ENCODE measurements around the gene UVSSA. TPM values are rescaled to one million over a fixed set of nuclear protein-coding genes. Genes with fewer than 3 reads are reported as not detected.
"Not testable (repeated sequence)": the region's sequence is repeated elsewhere in the genome, so short reads cannot be mapped to it uniquely, and the experiment has no call there.

UVSSA gene
- polyA plus RNA-seq, 12 donors = 4.9 to 21.4 (median 9.3) TPM; not detected in 1

DNA sequence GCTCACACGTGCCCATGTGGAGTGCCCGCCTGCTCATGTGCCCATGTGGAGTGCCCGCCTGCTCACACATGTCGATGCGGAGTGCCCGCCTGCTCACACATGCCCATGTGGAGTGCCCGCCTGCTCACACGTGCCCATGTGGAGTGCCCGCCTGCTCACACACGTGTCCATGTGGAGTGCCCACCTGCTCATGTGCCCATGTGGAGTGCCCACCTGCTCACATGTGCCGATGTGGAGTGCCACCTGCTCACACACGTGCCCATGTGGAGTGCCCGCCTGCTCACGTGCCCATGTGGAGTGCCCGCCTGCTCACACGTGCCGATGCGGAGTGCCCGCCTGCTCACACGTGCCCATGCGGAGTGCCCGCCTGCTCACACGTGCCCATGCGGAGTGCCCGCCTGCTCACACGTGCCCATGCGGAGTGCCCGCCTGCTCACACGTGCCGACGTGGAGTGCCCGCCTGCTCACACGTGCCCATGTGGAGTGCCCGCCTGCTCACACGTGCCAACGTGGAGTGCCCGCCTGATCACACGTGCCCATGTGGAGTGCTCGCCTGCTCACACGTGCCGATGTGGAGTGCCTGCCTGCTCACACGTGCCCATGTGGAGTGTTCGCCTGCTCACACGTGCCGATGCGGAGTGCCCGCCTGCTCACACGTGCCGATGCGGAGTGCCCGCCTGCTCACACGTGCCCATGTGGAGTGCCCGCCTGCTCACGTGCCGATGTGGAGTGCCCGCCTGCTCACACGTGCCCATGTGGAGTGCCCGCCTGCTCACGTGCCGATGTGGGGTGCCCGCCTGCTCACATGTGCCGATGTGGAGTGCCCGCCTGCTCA lies 47.8 kb downstream of the UVSSA start:
- DNase-seq = not testable (repeated sequence)

DNA sequence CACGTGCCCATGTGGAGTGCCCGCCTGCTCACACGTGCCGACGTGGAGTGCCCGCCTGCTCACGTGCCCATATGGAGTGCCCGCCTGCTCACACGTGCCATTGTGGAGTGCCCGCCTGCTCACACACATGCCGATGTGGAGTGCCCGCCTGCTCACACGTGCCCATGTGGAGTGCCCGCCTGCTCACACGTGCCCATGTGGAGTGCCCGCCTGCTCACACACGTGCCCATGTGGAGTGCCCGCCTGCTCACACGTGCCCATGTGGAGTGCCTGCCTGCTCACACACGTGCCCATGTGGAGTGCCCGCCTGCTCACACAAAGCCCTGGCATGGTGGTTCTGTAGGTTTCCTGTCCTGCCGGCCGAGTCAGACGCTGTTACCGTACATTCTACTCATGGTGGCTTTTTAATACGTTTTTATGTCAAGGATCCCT lies 48.4 kb downstream of the UVSSA start:
- DNase-seq = not testable (repeated sequence)

DNA sequence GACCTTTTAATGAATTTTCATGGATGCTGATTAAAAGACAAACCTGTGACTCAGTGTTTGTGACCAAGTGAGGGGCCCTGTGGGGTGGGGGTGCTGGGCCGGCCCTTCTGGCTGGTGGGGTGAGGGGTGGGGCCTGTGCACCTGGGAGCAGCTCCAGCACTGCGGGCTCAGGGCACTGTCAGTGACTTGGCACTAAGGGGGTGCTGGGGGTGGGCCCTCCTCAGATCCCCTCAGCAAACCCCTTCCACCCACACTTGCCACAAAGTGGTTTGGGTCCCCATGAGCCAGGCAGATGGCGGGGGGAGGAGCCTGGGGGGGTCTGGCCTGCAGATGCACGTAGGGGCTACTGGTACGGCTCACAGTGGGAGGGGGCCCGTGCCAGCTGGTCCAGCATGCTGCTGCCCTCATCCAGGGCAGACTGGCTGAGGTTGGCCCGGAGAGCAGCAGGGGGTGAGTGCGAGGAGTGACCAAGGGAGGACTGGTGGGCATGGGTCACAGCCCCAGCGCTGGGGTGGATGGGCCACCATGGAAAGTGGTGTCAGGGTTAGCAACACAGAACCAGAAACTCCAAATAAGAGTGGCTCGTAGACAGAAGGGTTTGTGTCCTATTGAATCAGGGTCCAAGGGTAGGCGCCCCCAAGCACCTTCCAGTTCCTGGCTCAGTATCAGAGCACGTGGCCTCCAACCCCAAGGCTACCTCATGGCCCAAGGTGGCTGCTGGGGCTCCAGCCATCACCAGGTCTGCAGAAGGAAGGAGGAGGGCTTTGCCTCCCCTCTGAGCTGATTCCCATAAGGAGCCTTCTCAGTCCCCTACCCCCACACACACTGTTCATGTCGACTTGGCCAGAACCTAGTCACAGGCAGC lies 49.2 kb downstream of the UVSSA start:
- no peak for DNase-seq

DNA sequence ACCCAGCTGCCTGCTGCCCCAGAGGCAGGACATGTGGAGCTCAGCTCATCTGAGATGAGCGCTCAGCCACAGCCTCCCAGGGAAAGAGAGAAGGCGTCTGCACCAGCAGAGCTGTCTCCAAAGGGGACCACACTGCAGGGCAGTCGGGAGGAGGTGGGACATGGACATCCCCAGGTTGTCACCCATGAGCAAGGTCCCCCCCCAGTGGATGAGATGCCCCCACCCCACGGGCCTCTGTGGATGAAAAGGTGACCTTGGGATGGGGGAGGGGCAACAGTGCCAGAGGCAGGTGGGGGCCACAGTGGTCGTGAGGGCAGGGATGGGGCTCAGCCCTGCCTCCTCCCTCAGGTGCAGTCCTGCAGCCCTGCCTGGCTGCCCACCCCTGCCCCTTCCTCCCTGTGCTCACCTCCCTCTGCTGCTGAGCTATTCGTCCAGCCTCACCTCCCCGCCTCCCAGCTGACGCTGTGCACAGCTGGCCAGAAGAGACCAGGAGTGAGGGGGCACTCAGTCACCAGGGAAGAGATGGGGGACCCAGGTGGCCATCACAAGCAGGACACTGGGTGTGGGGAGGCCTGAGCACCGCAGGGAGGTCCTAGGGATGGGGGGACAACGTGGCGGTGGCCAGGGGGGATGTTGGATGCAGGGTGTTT lies 49.9 kb downstream of the UVSSA start:
- no peak for DNase-seq

DNA sequence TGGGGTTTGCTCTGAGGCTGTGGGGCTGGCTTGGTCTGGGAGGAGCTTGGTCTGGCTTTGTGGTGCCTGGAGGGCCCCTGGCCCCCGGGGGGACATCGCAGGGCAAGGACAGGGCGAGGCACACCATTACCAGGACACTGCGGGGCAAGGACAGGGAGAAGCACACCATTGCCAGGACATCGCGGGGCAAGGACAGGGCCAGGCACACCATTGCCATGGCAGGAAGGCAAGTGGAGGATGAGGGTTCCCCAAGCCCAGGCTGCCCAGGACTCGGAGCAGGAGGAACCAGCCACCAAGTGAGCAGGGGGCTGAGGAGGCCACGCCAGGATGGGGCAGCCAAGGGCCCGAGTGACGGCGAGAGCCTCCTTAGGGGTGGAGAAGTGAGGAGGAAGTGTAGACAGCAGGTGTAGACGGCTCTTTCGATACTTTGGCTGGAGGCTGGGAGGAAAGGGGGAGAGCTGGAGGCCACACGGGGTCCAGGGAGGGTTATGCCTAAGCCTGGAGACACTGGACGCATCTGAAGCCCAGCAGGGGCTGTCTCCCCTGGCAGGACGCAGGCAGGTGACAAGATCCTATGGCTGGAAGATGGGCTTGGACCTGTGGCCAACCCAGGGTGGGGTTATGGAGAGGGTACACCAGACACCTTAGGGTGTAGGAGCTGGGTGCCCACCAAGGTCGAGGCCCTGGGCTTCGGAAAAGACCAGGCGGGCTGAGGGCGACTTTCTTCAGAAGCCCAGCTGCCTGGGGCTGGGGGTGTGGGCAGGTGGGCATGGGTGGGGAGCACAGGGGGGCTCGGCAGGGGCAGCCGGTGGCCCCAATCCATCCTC lies 51.9 kb downstream of the UVSSA start:
- DNase-seq = no peak

DNA sequence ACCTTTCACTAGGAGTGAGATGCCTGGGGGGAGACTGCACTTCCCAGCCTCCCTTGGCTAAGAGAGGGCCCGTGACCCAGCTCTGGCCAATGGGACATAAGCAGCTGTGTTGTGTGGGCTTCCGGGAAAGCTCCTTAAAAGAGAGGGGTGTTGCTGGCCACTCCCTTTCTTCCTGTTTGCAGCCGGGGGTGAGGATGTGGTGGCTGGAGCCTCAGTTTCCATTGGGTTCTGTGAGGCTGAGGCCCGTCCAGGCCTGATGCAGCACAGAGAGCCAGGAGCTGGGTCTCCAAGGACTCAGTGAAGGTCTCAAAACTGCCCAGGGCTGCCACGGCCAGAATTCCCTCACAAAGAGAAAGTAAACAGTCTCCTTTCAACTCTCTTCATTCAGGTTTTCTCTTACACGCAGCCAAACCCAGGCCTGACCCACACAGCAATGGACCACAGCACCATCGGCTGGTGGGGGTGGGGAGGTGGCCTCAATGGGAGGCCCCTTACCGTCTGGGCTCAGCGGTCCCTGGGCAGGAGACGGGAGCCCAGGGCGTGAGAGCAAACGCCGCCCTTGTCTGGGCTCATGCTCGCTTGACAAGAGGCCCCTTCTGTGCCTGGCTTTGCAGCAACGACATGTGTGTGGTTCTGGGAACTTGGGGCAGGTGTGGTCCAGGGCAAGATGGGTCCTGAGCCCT lies 52.6 kb downstream of the UVSSA start:
- no peak for DNase-seq

DNA sequence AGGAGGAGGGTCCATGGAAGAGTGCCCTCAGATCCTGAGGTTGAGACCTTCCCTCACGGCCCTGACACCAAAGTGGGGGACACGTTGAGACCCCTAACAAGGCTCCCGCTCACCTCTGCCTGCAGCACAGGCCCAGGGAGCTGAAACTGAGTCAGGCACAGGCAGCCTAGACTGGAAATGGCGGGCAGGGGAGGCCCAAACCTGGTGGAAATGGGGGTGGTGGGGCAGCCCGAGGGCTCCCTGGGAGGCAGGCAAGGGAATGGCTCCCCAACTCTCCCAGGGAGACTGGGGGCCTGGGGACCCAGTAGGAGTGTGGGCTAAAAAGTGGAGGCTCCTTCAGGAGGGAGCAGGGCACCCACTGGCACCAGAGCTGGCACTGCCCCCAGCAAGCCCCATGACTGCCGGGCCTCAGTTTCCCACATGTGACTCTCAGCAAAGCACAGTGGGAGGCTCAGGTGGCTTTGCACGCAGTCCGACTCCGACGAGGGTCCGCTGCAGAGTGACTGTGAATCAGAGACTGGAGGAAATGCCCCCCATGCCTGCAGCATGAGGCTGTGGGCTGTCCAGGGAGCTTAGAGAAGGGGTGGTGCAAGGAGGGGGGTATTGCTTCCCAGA lies 53.3 kb downstream of the UVSSA start:
- DNase-seq = no peak

DNA sequence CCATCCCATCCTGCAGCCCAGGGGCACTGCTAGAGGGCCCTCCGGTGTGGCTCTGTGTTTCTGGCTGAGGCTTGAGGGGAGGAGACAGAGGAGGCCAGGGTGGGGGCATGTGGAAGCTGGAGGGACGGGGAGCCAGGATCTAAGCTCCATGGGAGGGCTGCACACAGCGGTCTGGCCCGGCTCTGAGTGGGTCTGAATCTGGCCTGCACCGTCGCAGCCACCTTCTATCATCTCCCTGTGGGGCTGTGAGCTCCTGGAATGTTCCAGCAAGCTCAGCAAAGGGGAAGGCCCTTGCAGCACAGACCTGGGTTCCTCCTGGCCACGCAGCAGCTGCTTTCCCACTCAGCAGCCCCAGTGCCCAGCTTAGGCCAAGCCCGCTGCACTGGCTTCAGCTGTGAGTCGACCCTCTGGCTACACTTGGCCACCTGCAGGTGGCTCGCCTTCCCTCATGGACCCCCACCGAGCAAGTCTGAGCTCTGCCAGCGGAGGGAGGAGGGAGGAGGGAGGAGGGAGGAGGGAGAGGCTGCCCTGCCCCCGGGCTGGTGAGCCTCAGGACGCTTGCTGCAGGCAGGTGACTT lies 53.9 kb downstream of the UVSSA start:
- no peak for DNase-seq

DNA sequence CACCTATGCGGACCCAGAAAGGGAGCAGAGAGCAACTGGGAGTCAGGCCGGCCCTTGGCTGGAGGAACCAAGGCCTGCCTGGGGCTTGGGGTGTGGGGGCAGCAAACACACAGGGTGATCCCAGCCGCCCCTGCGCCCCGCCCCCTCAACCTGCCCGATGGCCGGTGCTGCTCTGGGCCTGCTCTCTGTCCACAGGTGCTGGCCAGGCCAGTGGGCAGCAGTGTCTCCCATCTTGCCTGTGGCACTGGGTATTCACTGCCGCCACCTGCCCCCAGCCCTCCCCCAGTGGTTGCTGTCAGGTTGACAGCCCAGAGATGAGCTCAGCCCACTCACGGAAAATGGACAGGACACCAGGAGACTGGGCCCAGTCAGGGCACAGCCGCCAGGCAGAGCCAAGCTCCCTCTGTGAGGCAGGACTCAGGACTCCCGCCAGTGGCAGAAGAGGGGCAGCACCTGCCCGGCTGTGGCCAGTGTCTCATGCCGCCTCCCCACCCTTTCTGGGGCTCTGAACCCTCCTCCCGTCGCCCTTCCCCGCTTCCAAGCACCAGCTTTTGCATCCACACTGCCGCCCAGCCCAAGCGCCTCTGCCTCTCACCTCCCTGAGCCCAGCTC lies 54.5 kb downstream of the UVSSA start:
- no peak for DNase-seq

DNA sequence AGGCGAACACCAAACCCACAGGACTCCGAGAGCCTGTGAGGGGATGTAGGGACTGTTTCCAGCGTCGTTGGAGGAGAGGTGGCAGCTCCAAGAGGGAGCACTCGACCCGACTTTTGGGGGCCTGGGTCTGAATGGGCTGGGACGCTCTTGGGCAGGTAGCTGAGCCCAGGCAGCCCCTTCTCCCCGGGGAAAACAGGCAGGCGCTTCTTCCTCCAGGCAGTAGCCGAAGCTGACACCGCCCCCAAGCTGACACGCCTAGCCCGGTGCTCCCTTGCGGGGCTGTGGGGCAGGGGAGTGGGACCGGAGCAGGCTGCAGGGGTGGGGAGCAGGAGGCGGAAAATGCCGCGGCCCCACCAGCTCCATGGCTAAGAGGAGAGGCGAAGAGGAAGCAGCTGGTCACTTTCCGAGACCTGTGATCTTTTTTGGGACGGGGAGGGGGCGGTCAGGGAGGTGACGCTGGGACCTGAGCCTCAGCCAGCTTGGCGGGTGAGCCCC lies 55.1 kb downstream of the UVSSA start:
- no peak for DNase-seq

DNA sequence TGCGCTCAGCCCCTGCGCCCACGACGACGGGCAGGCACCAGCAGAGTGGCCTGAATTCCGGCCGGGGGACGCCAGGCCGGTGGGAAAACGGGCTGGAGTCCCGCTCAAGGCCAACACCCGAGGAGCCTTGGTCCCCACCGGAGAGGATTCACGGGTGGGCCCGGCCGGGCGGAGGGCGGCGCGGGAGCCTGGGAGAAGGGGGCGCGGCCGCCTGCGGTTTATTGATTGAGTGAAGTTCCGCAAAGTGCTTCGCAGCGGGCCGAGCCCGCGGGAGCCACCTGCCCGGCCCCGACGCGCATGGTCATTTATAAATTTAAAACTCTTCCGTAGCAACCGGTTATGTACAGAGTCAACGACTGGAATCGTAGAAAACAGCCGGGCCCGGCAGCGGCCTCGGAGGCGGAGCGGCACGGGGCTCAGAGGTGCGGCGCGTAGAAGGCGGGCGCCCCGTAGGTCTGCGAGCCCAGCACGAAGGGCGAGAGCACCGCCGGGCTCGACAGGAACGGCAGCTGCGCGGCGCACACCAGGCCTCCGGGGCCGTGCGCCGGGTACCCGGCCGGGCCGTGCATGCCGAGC lies 55.6 kb downstream of the UVSSA start:
- DNase-seq = no peak

DNA sequence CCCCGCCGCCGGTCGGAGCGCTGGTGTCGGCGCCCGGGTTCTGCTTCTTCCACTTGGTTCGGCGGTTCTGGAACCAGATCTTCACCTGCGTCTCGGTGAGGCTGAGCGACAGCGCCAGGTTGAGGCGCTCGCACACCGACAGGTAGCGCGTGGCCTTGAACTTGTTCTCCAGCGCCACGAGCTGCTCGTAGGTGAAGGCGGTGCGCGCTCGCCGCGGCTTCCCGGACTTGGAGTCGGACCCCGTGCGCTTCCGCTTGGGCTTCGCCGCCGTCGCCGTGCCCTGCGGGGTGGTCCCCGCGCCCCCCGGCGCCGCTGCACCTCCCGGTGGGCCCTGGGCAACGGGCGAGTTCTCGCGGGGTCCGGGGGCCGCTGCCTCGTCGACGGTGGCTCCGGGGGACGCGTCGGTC lies 56.2 kb downstream of the UVSSA start:
- DNase-seq = no peak

DNA sequence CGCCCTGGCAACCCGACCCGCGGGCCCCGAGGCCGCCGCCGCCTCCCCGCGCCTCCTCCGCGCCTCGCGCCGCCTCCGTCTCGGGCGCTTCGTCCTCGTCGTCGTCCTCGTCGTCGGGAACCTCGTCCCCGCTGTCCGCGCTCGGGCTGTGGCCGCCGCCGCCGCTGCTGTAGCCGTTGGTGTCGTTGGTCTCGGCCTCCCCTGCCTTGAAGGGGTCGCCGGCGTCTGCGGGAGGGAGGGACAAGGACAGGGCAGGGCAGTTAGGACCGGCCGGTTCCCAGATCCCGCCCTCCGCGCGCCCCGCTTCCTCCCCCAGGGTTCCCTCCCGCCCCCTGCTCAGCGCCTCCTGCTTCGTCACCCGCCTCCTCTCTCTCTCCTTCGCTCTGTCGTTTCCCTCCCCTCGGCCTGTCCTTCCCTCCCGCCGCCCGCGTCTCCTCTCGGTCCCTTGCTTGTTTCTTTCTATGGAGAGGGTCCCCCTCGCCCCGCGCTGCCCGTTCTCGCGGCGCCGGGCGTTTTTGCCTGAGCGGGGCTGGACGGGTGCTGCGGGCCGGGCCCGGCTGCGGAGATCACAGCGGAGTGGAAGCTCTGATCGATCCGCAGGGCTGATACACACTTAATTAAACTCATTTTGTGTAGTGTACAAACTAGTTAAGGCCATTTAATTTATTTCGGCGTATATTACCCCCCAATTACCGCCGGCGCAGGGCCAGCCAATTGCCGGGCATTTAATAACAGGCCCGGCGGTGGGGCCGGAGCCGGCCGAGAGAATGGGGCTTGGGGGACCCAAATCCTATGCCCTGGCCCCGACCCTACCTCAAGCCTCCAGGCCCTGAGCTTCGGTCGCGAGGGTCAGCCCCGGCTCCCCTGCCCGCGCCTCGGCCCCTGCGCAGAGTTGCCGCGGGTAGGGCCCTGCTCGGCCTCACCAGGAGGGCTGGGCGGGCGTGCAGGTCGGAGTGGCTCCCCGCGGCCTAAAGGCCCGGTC lies 56.9 kb downstream of the UVSSA start:
- no peak for DNase-seq

DNA sequence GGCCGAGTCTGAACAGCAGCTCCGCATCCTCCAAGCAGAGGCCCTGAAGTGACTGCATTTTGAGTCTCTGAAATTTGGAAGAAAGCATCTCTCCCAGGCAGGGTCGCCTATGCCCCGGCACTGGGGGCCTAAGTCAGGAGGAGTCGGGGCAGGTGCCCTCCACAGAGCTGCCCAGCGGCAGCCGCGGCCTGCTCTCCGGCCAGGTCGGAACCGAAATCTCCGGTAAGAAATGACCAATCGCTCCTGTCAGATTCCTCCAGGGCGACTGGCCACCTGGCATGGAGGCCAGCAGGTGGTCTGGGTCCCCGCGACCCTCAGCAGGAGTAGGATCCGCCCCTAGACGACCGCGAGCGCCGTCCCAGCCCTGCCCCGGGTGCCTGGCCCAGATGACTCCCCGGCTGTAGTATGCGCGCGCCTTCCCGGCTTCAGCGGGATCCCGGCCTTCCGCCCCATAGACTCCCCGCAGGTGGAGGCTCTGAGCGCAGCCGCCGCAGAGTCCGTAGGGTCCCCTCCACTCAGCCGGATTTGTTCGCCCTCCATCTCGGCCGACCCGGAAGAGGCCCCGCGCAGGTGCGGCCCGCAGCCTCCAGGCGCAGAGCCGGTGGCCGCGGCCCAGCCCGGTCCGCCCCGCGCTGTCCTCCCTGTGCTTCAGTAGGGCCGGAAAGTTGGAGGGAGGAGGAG lies 57.7 kb downstream of the UVSSA start:
- no peak for DNase-seq

DNA sequence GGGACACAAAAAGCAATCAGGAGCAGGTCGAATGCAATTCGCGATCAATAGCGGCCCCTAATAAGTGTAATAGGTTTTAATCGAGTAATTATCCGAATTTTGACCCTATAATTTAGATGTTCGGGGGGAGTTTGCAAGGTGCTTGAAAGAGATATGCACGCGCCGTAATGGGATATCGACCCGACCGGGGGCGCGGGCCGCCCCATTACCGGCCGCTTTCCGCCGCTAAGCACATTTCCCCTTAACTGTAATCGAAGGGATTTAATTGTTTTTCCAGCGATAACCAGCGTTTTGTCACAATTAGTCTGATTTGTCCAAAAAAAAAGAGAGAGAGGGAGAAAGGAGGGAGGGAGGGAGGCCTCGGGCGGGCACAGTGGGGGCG lies 58.2 kb downstream of the UVSSA start:
- DNase-seq = no peak

DNA sequence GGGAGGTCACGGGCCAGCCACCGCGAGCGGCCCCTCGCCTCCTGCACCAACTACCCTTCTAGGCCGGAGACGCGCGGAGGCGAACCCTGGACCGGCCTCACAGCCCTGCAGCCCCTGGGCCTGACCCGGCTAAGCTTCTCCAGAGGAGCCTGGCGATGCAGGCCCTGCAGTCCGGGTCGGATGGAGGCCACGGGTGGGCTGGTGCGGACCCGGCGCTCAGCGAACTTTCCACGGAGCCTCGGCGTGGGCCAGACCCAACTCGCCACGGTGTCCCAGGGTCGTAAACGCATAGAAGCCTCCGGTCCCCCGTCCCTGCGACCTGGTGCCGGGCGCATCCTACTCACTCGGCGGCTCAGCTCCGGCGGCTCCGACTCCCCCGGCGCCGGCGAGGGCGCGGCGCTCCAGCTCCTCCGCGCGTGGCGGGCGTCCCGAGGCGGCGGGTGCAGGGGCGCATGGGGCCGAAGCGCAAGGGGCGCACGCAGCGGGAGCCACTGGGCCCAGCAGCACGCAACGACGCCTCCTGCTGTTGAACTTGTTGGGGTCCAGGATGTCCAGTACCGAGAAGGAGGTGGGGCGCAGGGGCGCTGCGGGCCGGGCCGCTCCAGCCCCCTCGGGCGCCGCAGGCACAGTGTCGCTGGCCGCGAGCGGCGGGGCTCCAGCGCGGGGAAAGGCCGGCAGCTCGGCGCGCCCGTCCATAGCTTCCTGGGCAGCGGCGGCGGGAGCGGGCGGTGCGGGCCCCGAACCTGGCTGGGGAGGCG lies 58.8 kb downstream of the UVSSA start:
- DNase-seq = no peak
